GM18868 (cell line): ENCODE data around the gene MST1.
"Not testable (repeated sequence)": the region's sequence is repeated elsewhere in the genome, so short reads cannot be mapped to it uniquely, and the experiment has no call there.

Experiments used
- ATAC-seq: cut with Tn5 transposase; IDR thresholded peaks from one replicate; pipeline ENCODE4 v1.9.1; 2021; ENCODE audit warnings: mild to moderate bottlenecking, moderate library complexity; ENCODE audit not compliant: unreplicated experiment

Gene MST1

GRCh38 chr3:49701388-49702077 lies 12.3 kb upstream of the MST1 start:
- ATAC-seq = no peak

- no peak for ATAC-seq
These were observed 11.3 kb upstream of the MST1 start for GRCh38 chr3:49700453-49701128.

GRCh38 chr3:49700014-49700413 lies 10.7 kb upstream of the MST1 start:
- no peak for ATAC-seq

- no peak for ATAC-seq
These were observed 10.2 kb upstream of the MST1 start for GRCh38 chr3:49699281-49699979.

GRCh38 chr3:49695350-49696015 lies 6.2 kb upstream of the MST1 start:
- ATAC-seq = not testable (repeated sequence)

GRCh38 chr3:49694409-49695070 lies 5.3 kb upstream of the MST1 start:
- ATAC-seq = not testable (repeated sequence)

- not testable (repeated sequence) for ATAC-seq
These were observed 2.2 kb upstream of the MST1 start for GRCh38 chr3:49691481-49691880.

GRCh38 chr3:49690856-49691255 lies 1.6 kb upstream of the MST1 start:
- ATAC-seq = not testable (repeated sequence)

- peak; percentile 5 for ATAC-seq
These were observed 792 bp upstream of the MST1 start for GRCh38 chr3:49689908-49690624.

GRCh38 chr3:49688338-49689045 lies 782 bp downstream of the MST1 start:
- ATAC-seq = not testable (repeated sequence)

GRCh38 chr3:49687424-49687795 lies 1.9 kb downstream of the MST1 start:
- not testable (repeated sequence) for ATAC-seq

GRCh38 chr3:49686769-49687423 lies 2.4 kb downstream of the MST1 start:
- not testable (repeated sequence) for ATAC-seq

- not testable (repeated sequence) for ATAC-seq
These were observed 2.9 kb downstream of the MST1 start for GRCh38 chr3:49686346-49686745.

GRCh38 chr3:49685846-49686245 lies 3.4 kb downstream of the MST1 start:
- ATAC-seq = not testable (repeated sequence)

- not testable (repeated sequence) for ATAC-seq
These were observed 4.2 kb downstream of the MST1 start for GRCh38 chr3:49685103-49685502.

- not testable (repeated sequence) for ATAC-seq
These were observed 4.8 kb downstream of the MST1 start for GRCh38 chr3:49684453-49684852.

GRCh38 chr3:49683162-49683561 lies 6.1 kb downstream of the MST1 start:
- no peak for ATAC-seq

GRCh38 chr3:49681543-49681942 lies 7.7 kb downstream of the MST1 start:
- ATAC-seq = no peak

GRCh38 chr3:49681232-49681522 lies 8.1 kb downstream of the MST1 start:
- no peak for ATAC-seq
